22Rv1 (cell line): ENCODE data around the gene POLR3A.

Experiments
- H3K27ac ChIP-seq: fragments of 450-650 bp; 2 replicates; pipeline ENCODE4 v1.5.1; 2017
- ZFX ChIP-seq: fragments of 450-650 bp; IDR thresholded peaks from 2 replicates; pipeline ENCODE4 v1.6.1; 2017; ENCODE audit warnings: antibody characterized with exemption, borderline replicate concordance
- TF ChIP-seq, protein P1 (sequence below): fragments of 450-650 bp; IDR thresholded peaks from 2 replicates; pipeline ENCODE4 v1.5.1; 2017; ENCODE audit warnings: mild to moderate bottlenecking

Gene POLR3A

DNA sequence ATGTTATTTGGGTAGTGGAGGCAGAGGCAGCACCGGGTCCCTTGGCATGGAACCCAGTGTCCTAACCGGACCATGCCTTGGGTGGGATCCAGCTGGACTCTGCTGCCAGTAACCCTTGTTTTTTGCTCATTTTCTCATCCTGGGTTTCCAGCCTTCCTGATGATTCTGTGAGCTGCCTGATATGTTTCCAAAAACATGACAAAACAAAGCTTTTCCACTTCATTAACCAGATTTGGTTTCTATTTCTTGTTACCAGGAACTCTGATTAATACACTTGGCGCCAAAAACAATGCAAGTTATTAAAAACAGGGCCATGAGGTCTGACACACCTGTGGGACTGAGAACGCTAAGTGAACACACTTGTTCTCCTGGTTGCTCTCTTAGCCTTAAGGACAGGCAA lies 69.9 kb downstream of the POLR3A start:
- H3K27ac ChIP-seq = no peak overlapping the region
- TF ChIP-seq ZFX = no peak
- TF ChIP-seq, protein P1, sequence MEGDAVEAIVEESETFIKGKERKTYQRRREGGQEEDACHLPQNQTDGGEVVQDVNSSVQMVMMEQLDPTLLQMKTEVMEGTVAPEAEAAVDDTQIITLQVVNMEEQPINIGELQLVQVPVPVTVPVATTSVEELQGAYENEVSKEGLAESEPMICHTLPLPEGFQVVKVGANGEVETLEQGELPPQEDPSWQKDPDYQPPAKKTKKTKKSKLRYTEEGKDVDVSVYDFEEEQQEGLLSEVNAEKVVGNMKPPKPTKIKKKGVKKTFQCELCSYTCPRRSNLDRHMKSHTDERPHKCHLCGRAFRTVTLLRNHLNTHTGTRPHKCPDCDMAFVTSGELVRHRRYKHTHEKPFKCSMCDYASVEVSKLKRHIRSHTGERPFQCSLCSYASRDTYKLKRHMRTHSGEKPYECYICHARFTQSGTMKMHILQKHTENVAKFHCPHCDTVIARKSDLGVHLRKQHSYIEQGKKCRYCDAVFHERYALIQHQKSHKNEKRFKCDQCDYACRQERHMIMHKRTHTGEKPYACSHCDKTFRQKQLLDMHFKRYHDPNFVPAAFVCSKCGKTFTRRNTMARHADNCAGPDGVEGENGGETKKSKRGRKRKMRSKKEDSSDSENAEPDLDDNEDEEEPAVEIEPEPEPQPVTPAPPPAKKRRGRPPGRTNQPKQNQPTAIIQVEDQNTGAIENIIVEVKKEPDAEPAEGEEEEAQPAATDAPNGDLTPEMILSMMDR = no peak

DNA sequence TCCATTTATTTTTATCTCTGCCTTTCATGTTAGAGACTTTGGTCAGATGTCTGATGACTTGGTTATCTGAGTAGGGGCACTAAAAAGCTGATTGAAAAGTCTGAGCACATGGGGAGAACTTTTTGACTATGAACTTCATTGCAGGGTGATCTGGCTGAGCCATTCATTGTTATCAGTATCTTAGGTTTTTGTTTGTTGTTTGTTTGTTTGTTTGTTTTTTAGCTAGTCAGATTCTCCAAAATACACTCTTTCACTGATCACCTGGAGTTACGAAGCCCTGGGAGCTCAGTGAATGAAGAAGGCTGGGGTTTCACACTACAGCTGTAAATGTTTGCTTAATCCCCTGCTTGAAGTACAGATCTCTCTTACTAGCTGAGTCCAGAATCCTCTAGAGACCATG lies 74.2 kb downstream of the POLR3A start:
- no peak overlapping the region for H3K27ac ChIP-seq
- no peak for TF ChIP-seq ZFX
- TF ChIP-seq, protein P1 = no peak

DNA sequence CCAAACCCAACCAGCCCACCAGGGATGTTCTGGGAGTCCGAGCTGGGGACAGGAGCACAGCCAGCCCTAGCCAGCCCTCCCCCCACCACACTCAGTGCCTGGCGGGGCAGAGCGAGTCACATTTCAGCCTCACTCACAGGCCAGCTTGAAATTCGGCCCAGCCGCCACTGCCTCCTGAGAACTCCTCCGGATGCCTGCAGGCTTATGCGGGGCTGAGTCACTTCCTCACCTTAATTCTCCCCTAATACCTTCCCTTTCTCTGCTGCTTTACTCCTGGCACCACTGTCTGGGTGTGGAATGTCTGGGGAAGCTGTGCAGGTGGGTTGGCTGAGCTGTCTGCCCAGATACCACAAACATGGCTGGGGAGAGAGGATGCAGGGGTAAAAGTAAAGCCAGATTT lies 80.1 kb downstream of the POLR3A start:
- no peak overlapping the region for H3K27ac ChIP-seq
- TF ChIP-seq ZFX = no peak
- TF ChIP-seq, protein P1 = no peak

DNA sequence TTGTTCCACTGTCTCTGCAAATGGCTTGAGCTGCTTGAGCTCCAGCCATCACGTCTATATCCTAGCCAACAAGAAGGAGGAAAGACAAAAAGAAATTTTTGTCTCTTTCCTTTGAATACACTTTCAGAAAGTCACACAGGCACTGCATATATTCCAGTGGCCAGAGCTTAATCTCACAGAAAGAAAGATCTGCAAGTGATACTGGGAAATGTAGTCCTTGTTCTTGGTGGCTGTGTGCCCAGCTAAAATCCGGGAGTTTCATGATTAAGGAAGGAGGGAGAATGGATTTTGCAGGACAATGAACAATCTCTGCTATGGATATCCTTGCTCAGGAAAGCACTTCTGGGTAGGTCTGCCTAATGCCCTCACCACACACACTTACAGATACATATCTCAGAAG lies 83.2 kb downstream of the POLR3A start:
- TF ChIP-seq, protein P1 = no peak
- TF ChIP-seq ZFX = no peak

DNA sequence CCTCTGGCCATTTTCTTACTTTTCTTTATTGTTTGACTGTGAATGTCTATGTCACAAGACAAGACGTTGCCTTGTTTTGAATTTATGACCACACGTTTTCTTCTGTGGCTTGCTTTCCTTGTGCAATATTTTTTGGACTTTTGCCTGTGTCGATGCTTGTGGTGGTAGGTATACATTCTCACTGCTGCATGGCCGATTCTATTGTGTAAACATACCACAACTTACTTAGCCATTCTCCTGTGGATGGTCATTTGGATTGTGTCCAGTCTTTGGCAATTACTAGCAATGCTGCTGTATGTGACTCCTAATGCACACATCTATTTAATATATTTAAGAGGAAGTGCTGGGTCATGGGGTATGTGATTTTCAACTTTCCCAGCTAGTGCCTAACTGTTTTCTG lies 84.8 kb downstream of the POLR3A start:
- no peak for TF ChIP-seq ZFX
- TF ChIP-seq, protein P1 = no peak
- H3K27ac ChIP-seq = no peak overlapping the region

More for the DNA sequence above, 83.2 kb downstream of the POLR3A start:
- H3K27ac ChIP-seq = no peak overlapping the region

DNA sequence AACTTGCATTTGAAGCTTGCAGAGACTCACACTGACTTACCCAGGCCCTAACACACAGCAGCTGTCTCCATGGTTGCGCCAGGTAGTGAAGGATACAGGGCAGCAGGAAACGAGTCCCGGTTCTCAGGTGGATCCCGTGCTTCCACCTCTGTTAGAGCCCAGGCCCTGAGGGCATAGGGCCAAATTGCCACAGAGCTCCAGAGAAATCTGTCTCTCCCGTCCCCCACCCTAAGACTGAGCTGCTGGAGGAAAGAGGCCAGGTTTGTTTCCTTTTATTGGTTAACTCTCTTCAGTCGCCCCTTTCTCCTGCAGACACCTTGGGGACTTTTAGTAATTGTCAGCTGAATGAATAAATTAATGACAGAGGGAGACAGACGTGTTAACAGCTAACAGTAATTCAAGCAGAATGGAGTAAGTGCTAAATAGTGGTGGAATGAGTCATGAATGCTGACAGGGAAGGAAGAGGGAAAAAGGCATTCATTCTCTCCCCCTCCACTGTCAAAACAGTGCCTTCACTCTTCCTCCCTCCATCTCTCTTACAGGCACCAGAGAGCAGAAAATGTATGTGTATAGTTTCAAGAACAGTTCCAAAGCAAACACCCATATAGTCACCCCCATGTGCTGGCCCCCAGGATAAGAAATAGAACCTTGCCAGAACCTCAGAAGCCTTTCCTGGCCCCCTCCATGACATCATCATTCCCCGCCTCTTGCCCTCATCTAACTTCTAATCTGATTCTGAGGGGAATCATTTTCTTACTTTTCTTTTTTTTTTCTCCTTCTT lies 86.0 kb downstream of the POLR3A start:
- TF ChIP-seq, protein P1 = no peak
- no peak for TF ChIP-seq ZFX
- no peak overlapping the region for H3K27ac ChIP-seq

DNA sequence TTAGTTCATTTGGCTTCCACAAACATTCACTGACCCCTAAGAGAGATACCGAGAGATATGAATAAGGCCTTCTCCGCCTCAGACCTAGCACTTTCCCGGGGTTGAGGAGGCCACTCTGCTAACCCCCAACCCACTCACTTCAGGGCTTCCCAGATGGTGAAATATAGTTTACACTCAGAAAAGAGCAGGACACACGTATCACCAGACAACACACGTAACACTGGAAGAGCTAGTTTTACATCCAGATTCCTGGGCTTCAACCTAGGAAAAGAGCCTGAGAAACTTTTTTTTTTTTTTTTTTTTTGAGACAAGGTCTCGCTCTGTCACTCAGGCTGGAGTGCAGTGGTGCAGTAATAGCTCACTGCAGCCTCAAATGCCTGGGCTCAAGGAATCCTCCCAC lies 87.5 kb downstream of the POLR3A start:
- TF ChIP-seq ZFX = no peak
- TF ChIP-seq, protein P1 = no peak

More for the DNA sequence above, 87.5 kb downstream of the POLR3A start:
- no peak overlapping the region for H3K27ac ChIP-seq
